K562 (cell line): ENCODE measurements around the gene POLR2L. TPM values are rescaled to one million over a fixed set of nuclear protein-coding genes. Genes with fewer than 3 reads are reported as not detected.

Experiments used
- ATF1 ChIP-seq, 2 experiments: fragments of 450-650 bp in 1 of 2; IDR thresholded peaks; 2 replicates each; pipeline ENCODE4 v1.6.1; 2016; ENCODE audit warnings: missing compliant biosample characterization in 1 of 2, missing genetic modification characterization in 1 of 2
- ATF2 ChIP-seq: sonication (generic); formaldehyde crosslinking; IDR thresholded peaks from 2 replicates; pipeline ENCODE4 v1.8.1; 2022; ENCODE audit warnings: missing genetic modification reagents
- CHD2 ChIP-seq: IDR thresholded peaks from 2 replicates; pipeline ENCODE4 v1.6.1; 2011; ENCODE audit warnings: low read depth, low read length
- ESRRB ChIP-seq: fragments of 250-450 bp; sonication (Bioruptor Pico); IDR thresholded peaks from 2 replicates; pipeline ENCODE4 v1.5.0; 2020; ENCODE audit warnings: mild to moderate bottlenecking, moderate library complexity, borderline replicate concordance
- FIP1L1 ChIP-seq: fragments of 200-400 bp; formaldehyde crosslinking; IDR thresholded peaks from 2 replicates; pipeline ENCODE4 v1.6.1; 2018; ENCODE audit warnings: mild to moderate bottlenecking, low read depth, low read length; ENCODE audit not compliant: poor library complexity, severe bottlenecking
- FOXA1 ChIP-seq: fragments of 450-650 bp; IDR thresholded peaks from 2 replicates; pipeline ENCODE4 v1.6.1; 2016; ENCODE audit warnings: mild to moderate bottlenecking, borderline replicate concordance
- FOXJ2 ChIP-seq: fragments of 200-800 bp; sonication (Bioruptor generic); IDR thresholded peaks from 2 replicates; pipeline ENCODE4 v1.6.1; 2016; ENCODE audit warnings: missing genetic modification characterization, missing compliant biosample characterization
- HMG20A ChIP-seq: fragments of 450-650 bp; formaldehyde crosslinking; conservative IDR thresholded peaks from 2 replicates; pipeline ENCODE4 v1.4.0; 2020; ENCODE audit warnings: mild to moderate bottlenecking, mixed read lengths
- MAFF ChIP-seq: IDR thresholded peaks from 2 replicates; pipeline ENCODE4 v1.6.1; 2012; ENCODE audit warnings: low read length, improper control_type of control experiment
- MAFG ChIP-seq: fragments of 450-650 bp; conservative IDR thresholded peaks from 2 replicates; pipeline ENCODE4 v1.6.1; 2016; ENCODE audit warnings: missing genetic modification characterization, missing compliant biosample characterization
- MIER1 ChIP-seq: fragments of 450-650 bp; IDR thresholded peaks from 2 replicates; pipeline ENCODE4 v1.6.1; 2016; ENCODE audit warnings: antibody characterized with exemption, mild to moderate bottlenecking, low read depth
- TAF1 ChIP-seq: IDR thresholded peaks from 2 replicates; pipeline ENCODE4 v1.6.1; 2011; ENCODE audit warnings: mild to moderate bottlenecking, low read length, moderate library complexity; ENCODE audit not compliant: insufficient read depth, control insufficient read depth, severe bottlenecking; ENCODE audit errors: extremely low read depth
- ZBTB17 ChIP-seq: fragments of 450-650 bp; formaldehyde crosslinking; IDR thresholded peaks from 2 replicates; pipeline ENCODE4 v1.4.0; 2020; ENCODE audit warnings: mild to moderate bottlenecking
- ZBTB40 ChIP-seq, 2 experiments: fragments of 450-650 bp in 1 of 2; sonication (generic) in 1 of 2; formaldehyde crosslinking in 1 of 2; IDR thresholded peaks; 2 replicates each; pipeline versions ENCODE4 v1.7.1 to v1.9.0; 2016 to 2022; ENCODE audit warnings: inconsistent platforms in 1 of 2, mild to moderate bottlenecking in 1 of 2, missing genetic modification reagents in 1 of 2
- ZBTB7A ChIP-seq: IDR thresholded peaks from 2 replicates; pipeline ENCODE4 v1.6.1; 2011; ENCODE audit warnings: low read depth, mild to moderate bottlenecking, low read length, moderate library complexity, borderline replicate concordance; ENCODE audit not compliant: control insufficient read depth
- ZC3H8 ChIP-seq: fragments of 450-650 bp; IDR thresholded peaks from 2 replicates; pipeline ENCODE4 v1.6.1; 2017
- ZNF561 ChIP-seq: fragments of 450-650 bp; formaldehyde crosslinking; conservative IDR thresholded peaks from 2 replicates; pipeline ENCODE4 v1.4.0; 2020; ENCODE audit warnings: mild to moderate bottlenecking, moderate library complexity
- ZNF584 ChIP-seq: fragments of 200-800 bp; sonication (Bioruptor generic); IDR thresholded peaks from 2 replicates; pipeline ENCODE4 v1.6.1; 2016; ENCODE audit warnings: low read depth, mild to moderate bottlenecking, missing genetic modification characterization, missing compliant biosample characterization
- polyA plus RNA-seq, 8 experiments: library from polyadenylated mRNA; depleted of rRNA in 4 of 8; stranded (reverse) in 5 of 8; unstranded in 3 of 8; fragments of >200 nt; fragmentation: Nextera tagmentation in 2 of 8; fragmentation: Illumina TruSeq in 1 of 8; extraction: Ambion mirVana in 2 of 8; extraction: Trizol in 1 of 8; gene quantifications; 2 replicates each; pipeline versions ENCODE4 v1.2.1 to v1.2.3, GENCODE V29; 2011 to 2014; ENCODE audit warnings: inconsistent platforms in 1 of 8, missing spikeins in 1 of 8
- total RNA-seq, 7 experiments: library from RNA; depleted of rRNA in 6 of 7; stranded (reverse); fragments of >200 nt in 6 of 7; fragmentation: Illumina TruSeq in 2 of 7; extraction: Trizol in 2 of 7; gene quantifications; 2 replicates each; pipeline versions ENCODE4 v1.2.1 to v1.2.3, GENCODE V29; 2011 to 2021; ENCODE audit warnings: low replicate concordance in 1 of 7

POLR2L gene
- total and polyA plus RNA-seq, 9 of the 15 experiments (the other 6 are each of a cell fraction or from before 2014, with no cell fraction given) = 38.3 to 688 (median 108) TPM

GRCh38 chr11:809287-810039 lies 32.9 kb downstream of the POLR2L start, which contains the start of gene RPLP2 (continued):
- TF ChIP-seq MAFF (no peak), TAF1 (peak; percentile 97), ATF1 (CRISPR knock-in tag; IDR thresholded peaks at IDR 0.05) (peak; percentile 98), ATF1 (tag; IDR thresholded peaks at IDR 0.05) (peak; percentile 100), ESRRB (CRISPR knock-in tag) (no peak), ZC3H8 (no peak), ZBTB7A (no peak; the same call in 1 of the 2 replicates), FIP1L1 (no peak), FOXA1 (no peak), ATF2 (CRISPR knock-in tag) (peak; percentile 18; the same call in 1 of the 2 replicates), ZBTB40 (IDR thresholded peaks at IDR 0.05) (peak; percentile 96), ZBTB40 (CRISPR knock-in tag; IDR thresholded peaks at IDR 0.05) (no peak), HMG20A (CRISPR knock-in tag) (no peak), FOXJ2 (tag) (peak; percentile 84), ZNF584 (CRISPR knock-in tag) (peak; percentile 69; the same call in 1 of the 2 replicates), MAFG (tag) (no peak), ZNF561 (no peak), ZBTB17 (no peak), CHD2 (peak; percentile 81), MIER1 (no peak)
